Stimulated activated CD8-positive, alpha-beta memory T cell treated with anti-CD3 and anti-CD28 coated beads, Interleukin-15, amount 100 ng/mL, for 1 hour (primary cell): ENCODE measurements around the gene GSS.
"Not testable (repeated sequence)": the region's sequence is repeated elsewhere in the genome, so short reads cannot be mapped to it uniquely, and the experiment has no call there.

Experiments
- DNase-seq: peaks from one replicate; pipeline ENCODE4 v3.0.0-alpha.2; 2020; ENCODE audit warnings: low read depth

Gene GSS

GRCh38 chr20:34907616-34908469 lies 47.8 kb downstream of the GSS start:
- no peak for DNase-seq

- DNase-seq = no peak
Measured at GRCh38 chr20:34904202-34904621, 51.4 kb downstream of the GSS start.

GRCh38 chr20:34898731-34899130 lies 56.9 kb downstream of the GSS start:
- not testable (repeated sequence) for DNase-seq

GRCh38 chr20:34898129-34898528 lies 57.5 kb downstream of the GSS start:
- DNase-seq = not testable (repeated sequence)

- DNase-seq = no peak
Measured at GRCh38 chr20:34896086-34896621, 59.5 kb downstream of the GSS start.

GRCh38 chr20:34895465-34895864 lies 60.1 kb downstream of the GSS start:
- no peak for DNase-seq

GRCh38 chr20:34894723-34895122 lies 60.9 kb downstream of the GSS start:
- no peak for DNase-seq

- DNase-seq = no peak
Measured at GRCh38 chr20:34892671-34893070, 62.9 kb downstream of the GSS start.

GRCh38 chr20:34891166-34892062 lies 64.2 kb downstream of the GSS start:
- no peak for DNase-seq

- DNase-seq = no peak
Measured at GRCh38 chr20:34888468-34888867, 67.1 kb downstream of the GSS start.

- no peak for DNase-seq
Measured at GRCh38 chr20:34887023-34887422, 68.6 kb downstream of the GSS start.

GRCh38 chr20:34886122-34886521 lies 69.5 kb downstream of the GSS start:
- no peak for DNase-seq

- no peak for DNase-seq
Measured at GRCh38 chr20:34884260-34884659, 71.3 kb downstream of the GSS start.

GRCh38 chr20:34883809-34884208 lies 71.8 kb downstream of the GSS start:
- no peak for DNase-seq

GRCh38 chr20:34883087-34883688 lies 72.4 kb downstream of the GSS start:
- no peak for DNase-seq

GRCh38 chr20:34881689-34882088 lies 73.9 kb downstream of the GSS start:
- DNase-seq = no peak

- DNase-seq = not testable (repeated sequence)
Measured at GRCh38 chr20:34880971-34881370, 74.6 kb downstream of the GSS start.

GRCh38 chr20:34880215-34880850 lies 75.3 kb downstream of the GSS start:
- no peak for DNase-seq
